Stimulated activated memory B cell treated with anti-CD40 and anti-IgM and Interleukin-4, amounts not matched to agents 10 μg/mL and 1 μg/mL and 100 μg/mL, for 72 hours (primary cell): ENCODE data around the gene DCTN4.

ENCODE experiments used
- ATAC-seq: fragments of 150-1000 bp; cut with Tn5 transposase; 2 replicates; pipeline ENCODE4 v1.10.0; 2021
- H3K27ac Mint-ChIP-seq: one replicate; pipeline ENCODE4 v1.8.0; 2022; ENCODE audit warnings: mild to moderate bottlenecking, mixed read lengths
- H3K27me3 Mint-ChIP-seq: one replicate; pipeline ENCODE4 v1.8.0; 2022; ENCODE audit warnings: mixed read lengths
- H3K36me3 Mint-ChIP-seq: one replicate; pipeline ENCODE4 v1.8.0; 2022; ENCODE audit warnings: mixed read lengths
- H3K4me1 Mint-ChIP-seq: one replicate; pipeline ENCODE4 v1.8.0; 2022; ENCODE audit warnings: mixed read lengths
- H3K4me3 Mint-ChIP-seq: one replicate; pipeline ENCODE4 v1.8.0; 2022; ENCODE audit warnings: mild to moderate bottlenecking, moderate library complexity, mixed read lengths
- H3K9me3 Mint-ChIP-seq: one replicate; pipeline ENCODE4 v1.8.0; 2022; ENCODE audit warnings: mixed read lengths

The DCTN4 gene

DNA sequence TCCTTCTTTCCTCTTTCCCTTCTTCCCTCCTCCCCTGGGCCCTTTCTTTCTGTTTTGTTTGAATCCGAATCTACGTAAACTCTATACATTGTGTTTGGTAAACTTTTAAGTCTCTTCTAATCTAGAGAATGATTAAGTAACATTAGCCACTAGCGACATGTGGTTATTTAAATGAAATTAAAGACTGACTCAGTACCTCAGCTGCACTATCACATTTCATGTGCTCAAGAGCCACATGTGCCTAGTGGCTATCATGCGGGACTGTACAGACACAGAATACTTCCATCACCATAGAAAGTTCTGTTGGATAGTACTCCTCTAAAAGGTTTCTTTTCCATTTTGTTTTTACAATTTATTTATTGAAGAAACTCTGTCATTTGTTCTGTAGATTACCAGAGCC, 29.0 kb downstream of the DCTN4 start:
- no peaks in the 10 kb centered on the region for H3K27me3 Mint-ChIP-seq
- H3K36me3 Mint-ChIP-seq, result peaks cover 58% of the 10 kb centered on the region
- H3K4me3 Mint-ChIP-seq, result no peak overlapping the region
- H3K9me3 Mint-ChIP-seq, result no peaks in the 10 kb centered on the region
- peaks cover 11% of the 10 kb centered on the region for H3K4me1 Mint-ChIP-seq
- ATAC-seq, result no peak
- H3K27ac Mint-ChIP-seq, result no peak overlapping the region

GRCh38 chr5:150723845-150724244, 35.0 kb downstream of the DCTN4 start:
- H3K4me1 Mint-ChIP-seq, result no peaks in the 10 kb centered on the region

GRCh38 chr5:150710165-150710564, 48.7 kb downstream of the DCTN4 start:
- Mint-ChIP-seq H3K9me3 (no peaks in the 10 kb centered on the region), H3K4me1 (no peaks in the 10 kb centered on the region), H3K36me3 (peaks cover 49% of the 10 kb centered on the region), H3K27ac (no peak overlapping the region), H3K4me3 (no peak overlapping the region), H3K27me3 (no peaks in the 10 kb centered on the region)
- no peak for ATAC-seq

More at GRCh38 chr5:150723845-150724244, 35.0 kb downstream of the DCTN4 start:
- Mint-ChIP-seq H3K9me3 (no peaks in the 10 kb centered on the region), H3K27me3 (no peaks in the 10 kb centered on the region), H3K27ac (no peak overlapping the region), H3K4me3 (no peak overlapping the region), H3K36me3 (peaks cover 51% of the 10 kb centered on the region)
- no peak for ATAC-seq

GRCh38 chr5:150706776-150707390, 51.9 kb downstream of the DCTN4 start:
- peaks cover 43% of the 10 kb centered on the region for H3K36me3 Mint-ChIP-seq
- H3K4me3 Mint-ChIP-seq, result no peak overlapping the region
- H3K4me1 Mint-ChIP-seq, result peaks cover 2% of the 10 kb centered on the region
- no peaks in the 10 kb centered on the region for H3K27me3 Mint-ChIP-seq
- ATAC-seq, result no peak
- no peak overlapping the region for H3K27ac Mint-ChIP-seq
- H3K9me3 Mint-ChIP-seq, result no peaks in the 10 kb centered on the region

GRCh38 chr5:150703762-150704161, 55.1 kb downstream of the DCTN4 start:
- Mint-ChIP-seq H3K4me3 (no peak overlapping the region), H3K27me3 (no peaks in the 10 kb centered on the region), H3K36me3 (peaks cover 26% of the 10 kb centered on the region), H3K9me3 (no peaks in the 10 kb centered on the region), H3K27ac (no peak overlapping the region), H3K4me1 (peaks cover 5% of the 10 kb centered on the region)
- no peak for ATAC-seq

DNA sequence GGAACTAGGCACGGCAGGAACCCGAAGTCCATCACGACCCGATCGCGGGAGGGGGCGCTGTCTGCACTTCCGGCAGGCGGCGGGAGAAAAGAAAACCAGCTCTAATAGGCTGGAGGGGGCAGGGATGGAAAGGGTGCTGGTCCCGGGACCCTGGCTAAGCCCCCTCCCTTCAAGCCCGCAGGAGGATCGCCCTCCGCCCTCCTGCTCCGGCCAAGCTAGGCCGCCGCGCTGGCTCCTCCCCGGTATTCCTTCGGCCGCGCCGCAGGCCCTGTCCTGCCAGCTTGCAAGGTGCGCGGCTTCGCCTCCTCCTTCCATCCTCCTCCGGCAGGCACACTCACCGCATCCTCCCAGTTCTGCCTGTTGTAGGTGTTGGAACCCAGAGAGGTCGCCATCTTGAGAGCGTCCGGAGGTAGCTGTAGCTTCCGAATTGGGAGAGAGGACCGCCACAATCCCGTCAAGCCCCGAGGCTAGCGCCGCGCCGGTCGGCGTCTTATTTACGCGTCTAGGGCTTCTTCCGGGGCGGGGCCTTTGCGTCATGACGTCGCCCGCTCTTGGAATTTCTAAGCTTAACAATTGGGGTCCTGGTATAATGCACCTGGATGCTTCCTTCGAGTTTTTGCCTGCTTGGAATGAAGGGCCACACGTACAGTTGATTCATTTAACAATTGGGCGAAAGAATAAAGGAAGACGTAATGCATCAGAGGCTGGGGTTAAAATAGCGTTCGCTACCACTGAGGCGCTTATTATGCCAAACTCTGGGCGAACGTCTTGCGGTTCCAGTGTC, 58.0 kb downstream of the DCTN4 start, which contains the start of gene RBM22:
RBM22 (minus strand) TSS at position 469 of the 784 bp plus-strand sequence; CDS start at position 392, 77 bp downstream.
- ATAC-seq, result peak; percentile 99
- H3K27ac Mint-ChIP-seq, result no peak within 1 kb of the TSS
- H3K4me1 Mint-ChIP-seq, result peaks cover 5% of the 10 kb centered on the region
- peaks cover 25% of the 10 kb centered on the region for H3K36me3 Mint-ChIP-seq
- no peaks in the 10 kb centered on the region for H3K27me3 Mint-ChIP-seq
- no peaks in the 10 kb centered on the region for H3K9me3 Mint-ChIP-seq
- H3K4me3 Mint-ChIP-seq, result no peak within 1 kb of the TSS

GRCh38 chr5:150700246-150700593, 58.6 kb downstream of the DCTN4 start:
- Mint-ChIP-seq H3K27ac (no peak overlapping the region), H3K27me3 (no peaks in the 10 kb centered on the region), H3K9me3 (no peaks in the 10 kb centered on the region), H3K36me3 (peaks cover 19% of the 10 kb centered on the region), H3K4me3 (no peak overlapping the region), H3K4me1 (peaks cover 5% of the 10 kb centered on the region)
- ATAC-seq, result no peak

- H3K27ac Mint-ChIP-seq, result no peak overlapping the region
- H3K27me3 Mint-ChIP-seq, result no peaks in the 10 kb centered on the region
- H3K9me3 Mint-ChIP-seq, result no peaks in the 10 kb centered on the region
- no peak for ATAC-seq
- no peak overlapping the region for H3K4me3 Mint-ChIP-seq
- H3K36me3 Mint-ChIP-seq, result peaks cover 60% of the 10 kb centered on the region
- no peaks in the 10 kb centered on the region for H3K4me1 Mint-ChIP-seq
These were observed 64.2 kb downstream of the DCTN4 start for GRCh38 chr5:150694612-150695011.

- ATAC-seq, result no peak
- no peaks in the 10 kb centered on the region for H3K9me3 Mint-ChIP-seq
- no peak overlapping the region for H3K27ac Mint-ChIP-seq
- peaks cover 57% of the 10 kb centered on the region for H3K36me3 Mint-ChIP-seq
- H3K4me1 Mint-ChIP-seq, result no peaks in the 10 kb centered on the region
- no peak overlapping the region for H3K4me3 Mint-ChIP-seq
- no peaks in the 10 kb centered on the region for H3K27me3 Mint-ChIP-seq
These were observed 66.5 kb downstream of the DCTN4 start for GRCh38 chr5:150692276-150692675.

GRCh38 chr5:150690760-150691159, 68.1 kb downstream of the DCTN4 start:
- Mint-ChIP-seq H3K4me1 (no peaks in the 10 kb centered on the region), H3K27ac (no peak overlapping the region), H3K27me3 (no peaks in the 10 kb centered on the region), H3K4me3 (no peak overlapping the region), H3K36me3 (peaks cover 49% of the 10 kb centered on the region), H3K9me3 (no peaks in the 10 kb centered on the region)
- no peak for ATAC-seq

DNA sequence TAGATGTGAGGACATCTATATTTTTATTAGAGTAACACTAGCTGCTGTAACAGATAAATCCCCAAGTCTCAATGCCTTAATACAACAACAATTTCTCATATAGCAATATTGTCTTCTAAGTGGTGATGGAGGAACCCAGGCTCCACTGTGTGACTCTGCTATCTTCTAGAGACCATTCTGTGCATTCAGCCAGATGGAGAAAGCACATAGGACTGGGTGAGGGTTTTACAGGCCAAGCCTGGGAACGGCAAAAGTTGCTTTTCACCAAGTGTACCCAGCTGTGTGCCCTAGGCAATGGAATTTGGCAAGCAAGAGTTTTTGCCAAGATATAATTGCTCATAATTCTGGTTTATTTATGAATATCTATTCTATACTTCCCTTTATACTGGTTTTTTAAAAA, 69.7 kb downstream of the DCTN4 start:
- H3K36me3 Mint-ChIP-seq, result peaks cover 42% of the 10 kb centered on the region
- H3K4me1 Mint-ChIP-seq, result no peaks in the 10 kb centered on the region
- no peaks in the 10 kb centered on the region for H3K27me3 Mint-ChIP-seq
- H3K9me3 Mint-ChIP-seq, result no peaks in the 10 kb centered on the region
- no peak for ATAC-seq
- no peak overlapping the region for H3K27ac Mint-ChIP-seq
- H3K4me3 Mint-ChIP-seq, result no peak overlapping the region

DNA sequence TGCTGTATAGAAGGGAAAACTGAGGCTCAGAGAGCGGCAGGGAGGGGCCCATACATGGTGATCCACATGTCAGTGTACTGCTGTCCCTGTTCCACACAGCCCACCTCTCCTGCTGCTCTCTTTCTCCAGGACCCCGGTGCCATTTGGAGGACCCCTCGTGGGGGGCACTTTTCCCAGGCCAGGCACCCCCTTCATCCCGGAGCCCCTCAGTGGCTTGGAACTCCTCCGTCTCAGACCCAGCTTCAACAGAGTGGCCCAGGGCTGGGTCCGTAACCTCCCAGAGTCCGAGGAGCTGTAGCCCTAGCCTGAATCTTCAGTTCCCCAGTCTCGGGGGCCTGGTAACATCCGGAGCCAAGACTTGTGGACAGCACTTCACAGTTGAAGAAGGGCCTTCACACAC, 82.2 kb downstream of the DCTN4 start:
- Mint-ChIP-seq H3K36me3 (peaks cover 10% of the 10 kb centered on the region), H3K4me3 (no peak overlapping the region), H3K9me3 (no peaks in the 10 kb centered on the region), H3K27ac (no peak overlapping the region), H3K27me3 (peaks cover 9% of the 10 kb centered on the region), H3K4me1 (peaks cover 6% of the 10 kb centered on the region)
- no peak for ATAC-seq

GRCh38 chr5:150675069-150675468, 83.7 kb downstream of the DCTN4 start:
- peaks cover 2% of the 10 kb centered on the region for H3K36me3 Mint-ChIP-seq
- no peak overlapping the region for H3K4me3 Mint-ChIP-seq
- no peak overlapping the region for H3K27ac Mint-ChIP-seq
- no peaks in the 10 kb centered on the region for H3K9me3 Mint-ChIP-seq
- H3K4me1 Mint-ChIP-seq, result peaks cover 6% of the 10 kb centered on the region
- H3K27me3 Mint-ChIP-seq, result peaks cover 21% of the 10 kb centered on the region
- ATAC-seq, result no peak

- Mint-ChIP-seq H3K4me3 (no peak overlapping the region), H3K27me3 (peaks cover 27% of the 10 kb centered on the region), H3K9me3 (no peaks in the 10 kb centered on the region), H3K4me1 (peaks cover 6% of the 10 kb centered on the region), H3K27ac (no peak overlapping the region), H3K36me3 (no peaks in the 10 kb centered on the region)
- no peak for ATAC-seq
These were observed 84.4 kb downstream of the DCTN4 start for GRCh38 chr5:150674341-150674821.

- Mint-ChIP-seq H3K27ac (no peak overlapping the region), H3K9me3 (no peaks in the 10 kb centered on the region), H3K4me3 (no peak overlapping the region), H3K36me3 (no peaks in the 10 kb centered on the region), H3K4me1 (peaks cover 6% of the 10 kb centered on the region), H3K27me3 (peaks cover 27% of the 10 kb centered on the region)
- no peak for ATAC-seq
These were observed 85.9 kb downstream of the DCTN4 start for GRCh38 chr5:150672884-150673275.
